ENCODE results near the gene NELL1. TPM values are rescaled to one million over a fixed set of nuclear protein-coding genes. Genes with fewer than 3 reads are reported as not detected.

The NELL1 gene
- total RNA-seq, 2 donors from 2014 or later = 0.09 to 0.11 TPM

GRCh38 chr11:21258414-21258813 lies 589.0 kb downstream of the NELL1 start:
- no peaks in the 10 kb centered on the region for H3K36me3 Mint-ChIP-seq (ENCODE audit: low read depth)
- no peak for TF ChIP-seq CTCF (conservative IDR thresholded peaks at IDR 0.05)
- Histone ChIP-seq H3K27ac (ENCODE audit: low read depth, low read length) (no peak overlapping the region), H3K9me3 (ENCODE audit: control insufficient read depth, low read length) (no peaks in the 10 kb centered on the region), H3K4me3 (ENCODE audit: low read length) (no peak overlapping the region), H3K36me3 (ENCODE audit: control insufficient read depth, insufficient read depth, low read length) (no peaks in the 10 kb centered on the region), H3K9ac (ENCODE audit: extremely low read depth, low read length, poor library complexity, severe bottlenecking) (no peak overlapping the region), H3K4me1 (ENCODE audit: control insufficient read depth, insufficient read depth, low read length) (peaks cover 6% of the 10 kb centered on the region), H3K27me3 (ENCODE audit: control insufficient read depth, insufficient read depth, low read length, poor library complexity, severe bottlenecking) (peaks cover 3% of the 10 kb centered on the region)
- peaks cover 1% of the 10 kb centered on the region for H3K9me3 Mint-ChIP-seq
- H3K27ac Mint-ChIP-seq = no peak overlapping the region
- peaks cover 13% of the 10 kb centered on the region for H3K4me1 Mint-ChIP-seq
- peaks cover 5% of the 10 kb centered on the region for H3K27me3 Mint-ChIP-seq (ENCODE audit: insufficient read depth)
- no peak for DNase-seq
- H3K4me3 Mint-ChIP-seq = no peak overlapping the region
- 81 to 100% methylated on average over 1 to 2 of the region's 2 CpGs for WGBS, 2 experiments (ENCODE audit: insufficient coverage in 1 of 2, insufficient read length in 1 of 2)

GRCh38 chr11:21260101-21260500 lies 590.7 kb downstream of the NELL1 start:
- H3K27ac Mint-ChIP-seq = no peak overlapping the region
- H3K36me3 Mint-ChIP-seq (ENCODE audit: low read depth) = no peaks in the 10 kb centered on the region
- peaks cover 22% of the 10 kb centered on the region for H3K4me1 Mint-ChIP-seq
- H3K9me3 Mint-ChIP-seq = peaks cover 1% of the 10 kb centered on the region
- Histone ChIP-seq H3K27me3 (ENCODE audit: control insufficient read depth, insufficient read depth, low read length, poor library complexity, severe bottlenecking) (no peaks in the 10 kb centered on the region), H3K4me3 (ENCODE audit: low read length) (no peak overlapping the region), H3K9ac (ENCODE audit: extremely low read depth, low read length, poor library complexity, severe bottlenecking) (no peak overlapping the region), H3K4me1 (ENCODE audit: control insufficient read depth, insufficient read depth, low read length) (peaks cover 6% of the 10 kb centered on the region), H3K36me3 (ENCODE audit: control insufficient read depth, insufficient read depth, low read length) (no peaks in the 10 kb centered on the region), H3K9me3 (ENCODE audit: control insufficient read depth, low read length) (no peaks in the 10 kb centered on the region), H3K27ac (ENCODE audit: low read depth, low read length) (no peak overlapping the region)
- DNase-seq = no peak
- peaks cover 2% of the 10 kb centered on the region for H3K27me3 Mint-ChIP-seq (ENCODE audit: insufficient read depth)
- H3K4me3 Mint-ChIP-seq = no peak overlapping the region
- no peak for TF ChIP-seq CTCF (conservative IDR thresholded peaks at IDR 0.05)

GRCh38 chr11:21262992-21263391 lies 593.6 kb downstream of the NELL1 start:
- Histone ChIP-seq H3K4me1 (ENCODE audit: control insufficient read depth, insufficient read depth, low read length) (peaks cover 6% of the 10 kb centered on the region), H3K27ac (ENCODE audit: low read depth, low read length) (no peak overlapping the region), H3K4me3 (ENCODE audit: low read length) (no peak overlapping the region), H3K36me3 (ENCODE audit: control insufficient read depth, insufficient read depth, low read length) (no peaks in the 10 kb centered on the region), H3K9me3 (ENCODE audit: control insufficient read depth, low read length) (no peaks in the 10 kb centered on the region), H3K27me3 (ENCODE audit: control insufficient read depth, insufficient read depth, low read length, poor library complexity, severe bottlenecking) (no peaks in the 10 kb centered on the region), H3K9ac (ENCODE audit: extremely low read depth, low read length, poor library complexity, severe bottlenecking) (no peak overlapping the region)
- H3K9me3 Mint-ChIP-seq = peaks cover 1% of the 10 kb centered on the region
- no peak for DNase-seq
- 96 to 100% methylated on average over 2 to 4 of the region's 4 CpGs for WGBS, 2 experiments (ENCODE audit: insufficient coverage in 1 of 2, insufficient read length in 1 of 2)
- TF ChIP-seq CTCF (conservative IDR thresholded peaks at IDR 0.05) = no peak
- no peaks in the 10 kb centered on the region for H3K36me3 Mint-ChIP-seq (ENCODE audit: low read depth)
- H3K4me3 Mint-ChIP-seq = no peak overlapping the region
- H3K27ac Mint-ChIP-seq = no peak overlapping the region
- H3K4me1 Mint-ChIP-seq = peaks cover 22% of the 10 kb centered on the region
- no peaks in the 10 kb centered on the region for H3K27me3 Mint-ChIP-seq (ENCODE audit: insufficient read depth)
